Skeletal muscle satellite cell (primary cell): ENCODE results near the gene RYR2. TPM values are rescaled to one million over a fixed set of nuclear protein-coding genes. Genes with fewer than 3 reads are reported as not detected.

Experiments
- H3K27me3 ChIP-seq: 2 replicates; pipeline ENCODE4 v1.7.0; 2013; ENCODE audit warnings: low read length; ENCODE audit not compliant: control insufficient read depth, insufficient read depth
- H3K36me3 ChIP-seq: 2 replicates; pipeline ENCODE4 v1.7.0; 2013; ENCODE audit warnings: mild to moderate bottlenecking, control low read depth, low read length; ENCODE audit not compliant: insufficient read depth
- H3K4me1 ChIP-seq: 2 replicates; pipeline ENCODE4 v1.7.0; 2013; ENCODE audit warnings: low read length; ENCODE audit not compliant: control insufficient read depth, insufficient read depth
- H3K4me2 ChIP-seq: 2 replicates; pipeline ENCODE4 v1.7.0; 2013; ENCODE audit warnings: mild to moderate bottlenecking, low read length
- H3K4me3 ChIP-seq: 2 replicates; pipeline ENCODE4 v1.7.0; 2013; ENCODE audit warnings: low read length
- H3K9ac ChIP-seq: 2 replicates; pipeline ENCODE4 v1.7.0; 2013; ENCODE audit warnings: mild to moderate bottlenecking, low read depth, low read length, moderate library complexity
- H3K9me3 ChIP-seq: replicated peaks from 2 replicates; pipeline ENCODE4 v1.7.0; 2013; ENCODE audit warnings: mild to moderate bottlenecking, control low read depth, low read length
- total RNA-seq: library from RNA; depleted of rRNA; stranded (reverse); fragments of >200 nt; gene quantifications from 2 replicates; pipeline ENCODE4 v1.2.3, GENCODE V29; 2012; rRNA removed

Gene RYR2
- total RNA-seq = not detected in 2 replicates

- peaks cover 19% of the 10 kb centered on the region for H3K27me3 ChIP-seq
Measured at GRCh38 chr1:237041795-237042525, at the start of gene RYR2. RYR2 (plus strand) TSS chr1:237042184; CDS start chr1:237042522, 338 bp downstream.

GRCh38 chr1:236992449-236992848, 49.5 kb upstream of the RYR2 start:
- H3K9me3 ChIP-seq = peaks cover 10% of the 10 kb centered on the region
- H3K4me2 ChIP-seq = no peak overlapping the region
- H3K27me3 ChIP-seq = no peaks in the 10 kb centered on the region
- no peaks in the 10 kb centered on the region for H3K4me1 ChIP-seq
- H3K36me3 ChIP-seq = no peaks in the 10 kb centered on the region
- H3K9ac ChIP-seq = no peak overlapping the region
- no peak overlapping the region for H3K4me3 ChIP-seq

More at GRCh38 chr1:237041795-237042525, at the start of gene RYR2:
- Histone ChIP-seq H3K4me1 (no peaks in the 10 kb centered on the region), H3K9me3 (no peaks in the 10 kb centered on the region), H3K9ac (no peak within 1 kb of the TSS), H3K36me3 (no peaks in the 10 kb centered on the region), H3K4me3 (no peak within 1 kb of the TSS), H3K4me2 (peak within 1 kb of the TSS; percentile 44)

GRCh38 chr1:236994450-236994849, 47.5 kb upstream of the RYR2 start:
- Histone ChIP-seq H3K9me3 (peaks cover 6% of the 10 kb centered on the region), H3K4me2 (no peak overlapping the region), H3K36me3 (no peaks in the 10 kb centered on the region), H3K4me1 (no peaks in the 10 kb centered on the region), H3K4me3 (no peak overlapping the region), H3K27me3 (no peaks in the 10 kb centered on the region), H3K9ac (no peak overlapping the region)

- H3K4me2 ChIP-seq = no peak overlapping the region
- no peaks in the 10 kb centered on the region for H3K4me1 ChIP-seq
- H3K36me3 ChIP-seq = no peaks in the 10 kb centered on the region
- H3K9me3 ChIP-seq = peaks cover 4% of the 10 kb centered on the region
- H3K27me3 ChIP-seq = no peaks in the 10 kb centered on the region
- no peak overlapping the region for H3K4me3 ChIP-seq
- H3K9ac ChIP-seq = no peak overlapping the region
Measured at GRCh38 chr1:236997361-236997760, 44.6 kb upstream of the RYR2 start.

- H3K4me1 ChIP-seq = no peaks in the 10 kb centered on the region
Measured at GRCh38 chr1:236997882-236998281, 44.1 kb upstream of the RYR2 start.

GRCh38 chr1:236998546-236998945, 43.4 kb upstream of the RYR2 start:
- Histone ChIP-seq H3K9ac (no peak overlapping the region), H3K36me3 (no peaks in the 10 kb centered on the region), H3K9me3 (peaks cover 4% of the 10 kb centered on the region), H3K4me1 (no peaks in the 10 kb centered on the region), H3K4me3 (no peak overlapping the region), H3K4me2 (no peak overlapping the region), H3K27me3 (no peaks in the 10 kb centered on the region)

More at GRCh38 chr1:236997882-236998281, 44.1 kb upstream of the RYR2 start:
- Histone ChIP-seq H3K4me3 (no peak overlapping the region), H3K9me3 (peaks cover 4% of the 10 kb centered on the region), H3K4me2 (no peak overlapping the region), H3K27me3 (no peaks in the 10 kb centered on the region), H3K36me3 (no peaks in the 10 kb centered on the region), H3K9ac (no peak overlapping the region)

- no peaks in the 10 kb centered on the region for H3K4me1 ChIP-seq
- no peaks in the 10 kb centered on the region for H3K9me3 ChIP-seq
- H3K4me2 ChIP-seq = no peak overlapping the region
- H3K27me3 ChIP-seq = no peaks in the 10 kb centered on the region
- H3K9ac ChIP-seq = no peak overlapping the region
- H3K36me3 ChIP-seq = no peaks in the 10 kb centered on the region
- no peak overlapping the region for H3K4me3 ChIP-seq
Measured at GRCh38 chr1:237000191-237000590, 41.8 kb upstream of the RYR2 start.

- no peak overlapping the region for H3K4me3 ChIP-seq
- no peaks in the 10 kb centered on the region for H3K4me1 ChIP-seq
- no peak overlapping the region for H3K4me2 ChIP-seq
- no peaks in the 10 kb centered on the region for H3K36me3 ChIP-seq
- no peaks in the 10 kb centered on the region for H3K9me3 ChIP-seq
- H3K27me3 ChIP-seq = no peaks in the 10 kb centered on the region
- H3K9ac ChIP-seq = no peak overlapping the region
Measured at GRCh38 chr1:237003516-237003915, 38.5 kb upstream of the RYR2 start.

- Histone ChIP-seq H3K9ac (no peak within 1 kb of the TSS), H3K36me3 (no peaks in the 10 kb centered on the region), H3K4me2 (no peak within 1 kb of the TSS), H3K4me1 (no peaks in the 10 kb centered on the region), H3K27me3 (no peaks in the 10 kb centered on the region), H3K4me3 (no peak within 1 kb of the TSS), H3K9me3 (peaks cover 2% of the 10 kb centered on the region)
Measured at GRCh38 chr1:237004116-237004515, 37.9 kb upstream of the RYR2 start, which contains the start of gene MT1HL1. MT1HL1 (minus strand) TSS chr1:237004441; CDS start chr1:237004372, 69 bp downstream.

GRCh38 chr1:237005674-237006073, 36.3 kb upstream of the RYR2 start:
- Histone ChIP-seq H3K4me2 (no peak overlapping the region), H3K9ac (no peak overlapping the region), H3K4me3 (no peak overlapping the region), H3K9me3 (peaks cover 4% of the 10 kb centered on the region), H3K4me1 (no peaks in the 10 kb centered on the region), H3K36me3 (no peaks in the 10 kb centered on the region), H3K27me3 (no peaks in the 10 kb centered on the region)

- no peaks in the 10 kb centered on the region for H3K4me1 ChIP-seq
Measured at GRCh38 chr1:237007147-237007881, 34.7 kb upstream of the RYR2 start.

More at GRCh38 chr1:237007147-237007881, 34.7 kb upstream of the RYR2 start:
- Histone ChIP-seq H3K9ac (no peak overlapping the region), H3K4me2 (no peak overlapping the region), H3K9me3 (peaks cover 4% of the 10 kb centered on the region), H3K4me3 (no peak overlapping the region), H3K27me3 (no peaks in the 10 kb centered on the region), H3K36me3 (no peaks in the 10 kb centered on the region)
